HL-60 (cell line): ENCODE data around the gene LAMA5.

Experiments
- DNase-seq, 2 experiments: peaks; one replicate each; pipeline ENCODE4 v3.0.0-alpha.2; 2010 to 2020; ENCODE audit warnings: low read depth in 1 of 2, low spot score in 1 of 2
- H3K27ac ChIP-seq: fragments of 250-450 bp; sonication (Bioruptor Pico); replicated peaks from 2 replicates; pipeline ENCODE4 v1.5.1; 2020; ENCODE audit warnings: mild to moderate bottlenecking, moderate library complexity
- H3K27me3 ChIP-seq: fragments of 250-450 bp; sonication (Bioruptor Pico); 2 replicates; pipeline ENCODE4 v1.5.1; 2021; ENCODE audit warnings: mild to moderate bottlenecking, moderate library complexity; ENCODE audit not compliant: insufficient read depth, poor library complexity, severe bottlenecking
- H3K4me3 ChIP-seq: replicated peaks from 2 replicates; pipeline ENCODE4 v1.5.1; 2011; ENCODE audit warnings: mild to moderate bottlenecking, control low read depth, low read length; ENCODE audit not compliant: insufficient read depth
- CTCF ChIP-seq: IDR thresholded peaks from one replicate; pipeline ENCODE4 v1.5.1; 2011; ENCODE audit warnings: low read length, control low read depth, inconsistent platforms; ENCODE audit not compliant: insufficient read depth
- GABPA ChIP-seq: IDR thresholded peaks from 2 replicates; pipeline ENCODE4 v1.6.1; 2012; ENCODE audit warnings: low read depth
- POLR2AphosphoS5 ChIP-seq: IDR thresholded peaks from 2 replicates; pipeline ENCODE4 v1.6.1; 2012; ENCODE audit warnings: low read depth
- REST ChIP-seq: IDR thresholded peaks from 2 replicates; pipeline ENCODE4 v1.6.1; 2012; ENCODE audit warnings: low read depth; ENCODE audit not compliant: insufficient replicate concordance
- SPI1 ChIP-seq: IDR thresholded peaks from 2 replicates; pipeline ENCODE4 v1.6.1; 2012; ENCODE audit warnings: low read depth, mild to moderate bottlenecking, borderline replicate concordance

Gene LAMA5

GRCh38 chr20:62307226-62308101, 59.6 kb downstream of the LAMA5 start:
- Histone ChIP-seq H3K27me3 (no peaks in the 10 kb centered on the region), H3K4me3 (no peak overlapping the region), H3K27ac (peak overlapping the region; percentile 84)
- TF ChIP-seq SPI1 (no peak), GABPA (no peak)
- DNase-seq, result no peak

GRCh38 chr20:62306414-62307187, 60.5 kb downstream of the LAMA5 start:
- Histone ChIP-seq H3K27ac (peak overlapping the region; percentile 84), H3K27me3 (no peaks in the 10 kb centered on the region), H3K4me3 (no peak overlapping the region)
- TF ChIP-seq POLR2AphosphoS5 (no peak), SPI1 (no peak), REST (no peak), GABPA (no peak; the same call in 1 of the 2 replicates), CTCF (no peak)
- DNase-seq, result peak in 1 of 2 experiments; percentile 13

- peak overlapping the region; percentile 62 for H3K4me3 ChIP-seq
- DNase-seq, result peak in 1 of 2 experiments; percentile 80
- no peaks in the 10 kb centered on the region for H3K27me3 ChIP-seq
- TF ChIP-seq POLR2AphosphoS5 (0 out of 2 replicates have a peak, but pooled peaks have one; percentile 13), CTCF (no peak)
- peak overlapping the region; percentile 84 for H3K27ac ChIP-seq
Measured at GRCh38 chr20:62305765-62306413, 61.2 kb downstream of the LAMA5 start.

- Histone ChIP-seq H3K4me3 (peak overlapping the region; percentile 62), H3K27me3 (no peaks in the 10 kb centered on the region), H3K27ac (peak overlapping the region; percentile 84)
- DNase-seq, result peak; percentile 59 to 78
- TF ChIP-seq POLR2AphosphoS5, result peak; percentile 79
- TF ChIP-seq SPI1, result no peak
- no peak for TF ChIP-seq CTCF
- peak; percentile 34 for TF ChIP-seq REST
Measured at GRCh38 chr20:62305149-62305764, 61.9 kb downstream of the LAMA5 start.
